Small intestine (tissue), 7 donors: ENCODE results near the gene PARP15. TPM values are rescaled to one million over a fixed set of nuclear protein-coding genes. Genes with fewer than 3 reads are reported as not detected.
"Not testable (repeated sequence)": the region's sequence is repeated elsewhere in the genome, so short reads cannot be mapped to it uniquely, and the experiment has no call there.

ENCODE experiments used
- DNase-seq, 2 donors: peaks; one replicate each; pipeline versions ENCODE4 v3.0.0 to v3.0.0-alpha.2; 2013
- FAIRE-seq: peaks from 2 replicates; lab custom pipeline; 2012; peaks lifted over from hg19 to GRCh38; lab: Jason Lieb, UNC
- H3K27ac ChIP-seq, 3 donors: one replicate each; pipeline ENCODE4 v1.5.1; 2013; ENCODE audit warnings: low read length in 2 of 3, mild to moderate bottlenecking in 2 of 3, control low read depth in 1 of 3, inconsistent platforms in 1 of 3, low read depth in 1 of 3, moderate library complexity in 1 of 3
- H3K27me3 ChIP-seq, 3 donors: one replicate each; pipeline ENCODE4 v1.6.1; 2013; ENCODE audit warnings: low read length in 3 of 3, inconsistent platforms in 1 of 3; ENCODE audit not compliant: control insufficient read depth in 3 of 3, insufficient read depth in 3 of 3
- H3K36me3 ChIP-seq, 3 donors: one replicate each; pipeline ENCODE4 v1.6.1; 2013; ENCODE audit warnings: low read length in 3 of 3, inconsistent platforms in 1 of 3, low read depth in 1 of 3, mild to moderate bottlenecking in 1 of 3, moderate library complexity in 1 of 3; ENCODE audit not compliant: control insufficient read depth in 3 of 3, insufficient read depth in 2 of 3
- H3K4me1 ChIP-seq, 3 donors: one replicate each; pipeline ENCODE4 v1.6.1; 2013; ENCODE audit warnings: low read length in 2 of 3, inconsistent platforms in 1 of 3, low read depth in 1 of 3, mild to moderate bottlenecking in 1 of 3, moderate library complexity in 1 of 3; ENCODE audit not compliant: control insufficient read depth in 3 of 3, insufficient read depth in 2 of 3
- H3K4me3 ChIP-seq, 3 donors: one replicate each; pipeline ENCODE4 v1.5.1; 2013; ENCODE audit warnings: low read length in 3 of 3, control low read depth in 1 of 3, inconsistent platforms in 1 of 3, low read depth in 1 of 3, mild to moderate bottlenecking in 1 of 3, moderate library complexity in 1 of 3
- H3K9me3 ChIP-seq, 2 donors: one replicate each; pipeline ENCODE4 v1.6.1; 2013; ENCODE audit warnings: low read depth in 1 of 2, low read length in 1 of 2; ENCODE audit not compliant: control insufficient read depth in 2 of 2, insufficient read depth in 1 of 2
- WGBS, 3 donors: extraction: QIAGEN DNeasy Blood & Tissue Kit; methylation state at CpG; one replicate each; pipeline ENCODE4 v1.1.7; 2013; 5-methylcytosine and 5-hydroxymethylcytosine counted together
- polyA plus RNA-seq, 4 donors: library from polyadenylated mRNA; stranded (reverse) in 3 of 4; unstranded in 1 of 4; fragments of 200-250 nt in 3 of 4; fragments of 120-200 nt in 1 of 4; gene quantifications; one replicate each; pipeline versions ENCODE4 v1.2.1 to v1.2.3, GENCODE V29; 2013
- donor health status: healthy with polysubstance abuse.
- donor health status: control.
- donor health status: control.
- donor health status: Bipolar disorder and iron deficiency.
- donor health status: healthy.

Gene PARP15
- polyA plus RNA-seq, 4 donors: 0.22 to 1.1 (median 0.75) TPM

- peaks cover 0 to 3% (median 0%) of the 10 kb centered on the region in 3 donors for H3K27me3 ChIP-seq
- H3K36me3 ChIP-seq: no peaks in the 10 kb centered on the region
- no peaks in the 10 kb centered on the region for H3K9me3 ChIP-seq
- no peak for FAIRE-seq
- no peak overlapping the region for H3K4me3 ChIP-seq
- H3K27ac ChIP-seq: peak overlapping the region in 1 of 3 donors; percentile 45
- WGBS, 3 donors: 62 to 74% (median 66%) methylated on average over 5 of the region's 5 CpGs
- H3K4me1 ChIP-seq: no peaks in the 10 kb centered on the region
- no peak for DNase-seq
Observed at GRCh38 chr3:122646146-122646988, 68.9 kb downstream of the PARP15 start.

- not testable (repeated sequence) for H3K27ac ChIP-seq, H3K27me3 ChIP-seq, H3K4me3 ChIP-seq, H3K9me3 ChIP-seq, H3K36me3 ChIP-seq, H3K4me1 ChIP-seq, FAIRE-seq, DNase-seq
- WGBS, 3 donors: 67 to 83% (median 69%) methylated on average over 11 of the region's 11 CpGs
Observed at GRCh38 chr3:122651233-122651907, 73.9 kb downstream of the PARP15 start.

- not testable (repeated sequence) for DNase-seq, H3K36me3 ChIP-seq, H3K4me1 ChIP-seq, FAIRE-seq, H3K9me3 ChIP-seq, H3K27me3 ChIP-seq, H3K27ac ChIP-seq, H3K4me3 ChIP-seq
- 82 to 89% (median 87%) methylated on average over 6 of the region's 6 CpGs for WGBS, 3 donors
Observed at GRCh38 chr3:122651962-122652361, 74.5 kb downstream of the PARP15 start.

GRCh38 chr3:122658336-122658735 lies 80.9 kb downstream of the PARP15 start:
- not testable (repeated sequence) for H3K4me1 ChIP-seq, H3K9me3 ChIP-seq, H3K36me3 ChIP-seq, H3K4me3 ChIP-seq, H3K27me3 ChIP-seq, FAIRE-seq, H3K27ac ChIP-seq, DNase-seq
- WGBS, 3 donors: 92 to 97% (median 97%) methylated on average over 4 of the region's 4 CpGs

- H3K4me1 ChIP-seq: no peaks in the 10 kb centered on the region
- peaks cover 2 to 9% of the 10 kb centered on the region in 2 donors for H3K9me3 ChIP-seq
- no peak overlapping the region for H3K27ac ChIP-seq
- DNase-seq (no peak), FAIRE-seq (no peak)
- H3K27me3 ChIP-seq: peaks cover 0 to 9% (median 0%) of the 10 kb centered on the region in 3 donors
- 67 to 83% (median 75%) methylated on average over 14 of the region's 14 CpGs for WGBS, 3 donors
- no peak overlapping the region for H3K4me3 ChIP-seq
- no peaks in the 10 kb centered on the region for H3K36me3 ChIP-seq
Observed at GRCh38 chr3:122660297-122660974, 83.0 kb downstream of the PARP15 start.

GRCh38 chr3:122661633-122662032 lies 84.2 kb downstream of the PARP15 start:
- H3K9me3 ChIP-seq: peaks cover 2 to 9% of the 10 kb centered on the region in 2 donors
- FAIRE-seq: no peak
- WGBS, 3 donors: 76 to 88% (median 80%) methylated on average over 13 of the region's 13 CpGs
- no peak for DNase-seq
- H3K27me3 ChIP-seq: peaks cover 0 to 9% (median 0%) of the 10 kb centered on the region in 3 donors
- H3K36me3 ChIP-seq: no peaks in the 10 kb centered on the region
- H3K27ac ChIP-seq: no peak overlapping the region
- no peak overlapping the region for H3K4me3 ChIP-seq
- no peaks in the 10 kb centered on the region for H3K4me1 ChIP-seq

GRCh38 chr3:122662505-122662904 lies 85.1 kb downstream of the PARP15 start:
- Histone ChIP-seq H3K4me1 (no peaks in the 10 kb centered on the region), H3K4me3 (no peak overlapping the region), H3K27me3 (peaks cover 0 to 9% (median 0%) of the 10 kb centered on the region in 3 donors), H3K27ac (no peak overlapping the region), H3K36me3 (no peaks in the 10 kb centered on the region), H3K9me3 (peaks cover 2 to 9% of the 10 kb centered on the region in 2 donors)
- DNase-seq (no peak), FAIRE-seq (no peak)
- 55 to 78% (median 69%) methylated on average over 2 of the region's 2 CpGs for WGBS, 3 donors

- Histone ChIP-seq H3K36me3 (no peaks in the 10 kb centered on the region), H3K9me3 (peaks cover 2 to 15% of the 10 kb centered on the region in 2 donors), H3K4me3 (no peak overlapping the region), H3K27me3 (peaks cover 0 to 5% (median 0%) of the 10 kb centered on the region in 3 donors), H3K4me1 (peaks cover 0 to 7% (median 2%) of the 10 kb centered on the region in 3 donors), H3K27ac (no peak overlapping the region)
- FAIRE-seq: no peak
- no peak for DNase-seq
- 65 to 82% (median 67%) methylated on average over 4 of the region's 4 CpGs for WGBS, 3 donors
Observed at GRCh38 chr3:122665226-122665786, 87.9 kb downstream of the PARP15 start.
